ENCODE results near the gene WWC2.
"Not testable (repeated sequence)": the region's sequence is repeated elsewhere in the genome, so short reads cannot be mapped to it uniquely, and the experiment has no call there.

Gene WWC2

DNA sequence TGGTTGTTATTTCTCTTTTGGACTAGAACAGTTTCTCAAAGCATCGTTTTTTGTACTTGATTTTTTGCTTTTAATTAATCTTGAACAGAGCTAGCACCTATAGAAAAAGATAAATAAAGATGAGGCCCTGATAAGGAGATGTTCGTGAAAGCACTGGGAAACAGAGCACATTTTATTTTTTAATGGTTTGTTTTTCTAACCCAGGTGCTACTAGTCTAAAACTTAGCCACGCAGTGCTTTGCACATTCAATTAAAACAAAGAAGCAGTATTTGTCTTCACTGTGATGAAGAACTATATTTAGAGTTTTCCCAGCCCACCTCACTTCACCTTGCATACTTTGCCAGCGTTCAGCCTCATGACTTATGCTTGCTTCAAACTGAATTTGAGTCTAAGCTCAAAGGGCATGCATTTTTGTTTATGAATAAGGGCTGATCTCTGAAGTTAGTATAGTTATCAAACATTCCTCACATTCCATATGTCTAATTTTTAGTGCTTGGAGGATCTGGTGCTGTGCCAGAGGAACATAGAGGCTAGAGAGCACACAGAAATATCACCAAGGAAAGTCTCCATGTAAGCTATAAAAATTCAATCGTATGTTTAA is 76.7 kb downstream of the WWC2 start:
- no peak for DNase-seq

DNA sequence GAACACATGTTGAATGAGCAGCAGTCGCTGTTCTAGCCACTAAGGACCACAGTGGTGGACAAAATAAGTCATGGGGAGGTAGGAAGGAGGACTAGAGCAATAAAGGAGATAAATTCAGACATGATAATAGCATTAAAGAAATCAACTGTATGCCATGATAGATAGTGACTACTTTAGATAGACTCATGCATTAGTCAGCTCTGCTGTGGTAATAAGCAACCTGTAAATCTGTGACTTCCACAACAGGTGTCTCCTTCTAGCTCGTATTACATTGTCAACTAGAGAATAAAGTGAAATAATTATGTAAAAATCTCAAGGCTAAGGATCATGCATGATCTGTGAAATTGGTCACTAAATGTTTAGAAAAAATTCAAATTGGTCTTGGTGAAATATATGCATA is 77.9 kb downstream of the WWC2 start:
- DNase-seq = no peak

DNA sequence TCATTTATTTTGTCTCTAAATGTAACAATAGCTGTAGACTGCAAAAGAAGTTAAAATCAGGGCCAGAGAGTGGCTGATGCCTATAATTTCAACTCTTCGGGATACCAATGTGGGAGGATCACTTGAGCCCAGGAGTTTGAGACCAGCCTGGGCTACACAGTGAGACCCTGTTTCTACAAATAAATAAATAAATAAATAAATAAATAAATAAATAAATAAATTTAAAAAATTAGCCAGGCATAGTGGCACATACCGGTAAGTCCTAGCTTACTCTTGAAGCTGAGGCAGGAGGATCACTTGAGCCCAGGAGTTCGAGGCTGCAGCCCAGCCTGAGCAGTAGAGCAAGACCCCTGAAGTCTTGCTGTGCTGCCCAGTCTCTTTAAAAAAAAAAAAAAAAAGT is 79.1 kb downstream of the WWC2 start:
- DNase-seq = no peak

DNA sequence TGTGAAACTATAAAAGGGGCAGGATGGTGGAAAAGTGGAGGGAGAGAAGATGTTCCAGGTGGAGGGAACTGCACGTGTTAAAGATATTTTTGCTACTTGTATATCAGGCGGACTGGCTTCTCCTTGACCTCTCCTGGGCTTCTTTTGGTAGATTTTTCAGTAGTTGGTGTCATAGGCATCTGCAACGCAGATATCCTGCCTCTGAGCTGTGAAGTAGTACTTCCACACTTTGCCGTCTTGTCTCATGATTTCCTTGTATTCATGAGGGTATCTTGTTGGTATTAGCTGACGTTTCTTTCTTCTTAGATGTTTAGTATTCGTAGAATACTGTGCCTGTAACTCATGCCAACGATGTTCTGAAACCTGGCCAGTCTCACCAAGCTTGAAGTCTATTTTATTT is 81.0 kb downstream of the WWC2 start:
- no peak for DNase-seq

DNA sequence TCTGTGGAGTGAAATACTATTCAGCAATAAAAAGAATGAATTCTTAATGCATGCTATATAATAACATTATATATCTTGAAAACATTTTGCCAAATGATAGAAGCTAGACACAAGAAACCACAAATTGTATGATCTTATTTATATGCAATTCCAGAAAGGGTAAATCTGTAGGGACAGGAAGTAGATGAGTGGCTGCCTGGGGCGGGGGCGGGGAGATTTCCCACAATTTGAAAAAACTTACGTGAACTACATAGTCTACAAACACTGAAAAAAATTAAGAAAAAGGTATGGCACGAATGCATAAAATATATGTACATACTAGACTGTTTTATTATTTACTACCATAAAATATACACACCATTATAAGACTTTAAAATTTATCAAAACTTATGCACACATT is 81.6 kb downstream of the WWC2 start:
- no peak for DNase-seq

DNA sequence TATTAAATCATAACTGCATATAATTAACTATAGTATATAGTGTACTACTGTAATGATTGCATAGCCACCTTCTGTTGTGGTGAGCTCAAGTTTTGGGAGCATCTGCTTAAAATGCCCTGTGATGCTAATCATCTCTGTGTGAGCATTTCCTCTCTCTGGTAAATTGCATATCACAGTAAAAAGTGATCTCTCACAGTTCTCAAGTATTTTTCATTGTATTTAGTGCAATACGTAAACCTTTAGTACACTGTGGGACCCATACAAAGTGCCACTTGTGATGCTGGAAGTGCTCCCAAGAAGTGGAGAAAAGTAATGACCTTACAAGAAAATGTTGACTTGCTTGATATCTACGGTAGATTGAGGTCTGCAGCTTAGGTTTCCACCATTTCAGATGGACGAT is 82.0 kb downstream of the WWC2 start:
- no peak for DNase-seq

DNA sequence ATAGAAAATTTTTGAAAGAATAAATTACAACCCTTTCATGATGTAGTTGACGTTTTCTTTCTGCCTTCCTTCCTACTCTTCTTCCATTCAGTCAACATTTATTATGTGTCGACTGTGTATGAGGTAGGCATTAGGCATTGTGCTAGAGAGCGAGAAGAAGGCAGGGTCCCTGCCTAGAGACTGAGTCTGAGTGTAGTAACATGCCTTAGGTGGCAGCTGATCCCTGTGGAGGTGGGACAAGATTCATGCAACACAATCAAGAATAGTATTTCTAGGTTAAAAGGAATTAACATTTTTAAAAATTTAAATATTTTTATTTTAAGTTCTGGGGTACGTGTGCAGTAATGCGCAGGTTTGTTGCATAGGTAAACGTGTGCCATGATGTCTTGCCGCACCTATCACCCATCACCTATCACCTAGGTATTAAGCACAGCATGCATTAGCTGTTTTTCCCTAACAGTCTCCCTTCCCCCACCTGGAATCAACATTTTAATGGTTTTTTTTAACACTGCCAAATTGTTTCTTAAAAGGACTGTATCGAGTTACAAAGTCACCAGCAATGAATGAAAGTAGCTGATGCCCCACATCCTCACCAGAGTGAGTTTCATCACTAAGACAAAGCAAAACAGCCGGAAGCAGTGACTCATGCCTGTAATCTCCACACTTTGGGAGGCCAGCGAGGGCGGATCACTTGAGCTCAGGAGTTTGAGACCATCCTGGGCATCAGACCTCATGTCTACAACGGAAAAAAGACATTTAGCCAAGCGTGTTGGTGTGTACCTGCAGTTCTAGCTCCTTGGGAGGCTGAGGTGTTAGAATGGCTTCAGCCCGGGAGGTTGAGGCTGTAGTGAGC is 84.0 kb downstream of the WWC2 start:
- no peak for DNase-seq

DNA sequence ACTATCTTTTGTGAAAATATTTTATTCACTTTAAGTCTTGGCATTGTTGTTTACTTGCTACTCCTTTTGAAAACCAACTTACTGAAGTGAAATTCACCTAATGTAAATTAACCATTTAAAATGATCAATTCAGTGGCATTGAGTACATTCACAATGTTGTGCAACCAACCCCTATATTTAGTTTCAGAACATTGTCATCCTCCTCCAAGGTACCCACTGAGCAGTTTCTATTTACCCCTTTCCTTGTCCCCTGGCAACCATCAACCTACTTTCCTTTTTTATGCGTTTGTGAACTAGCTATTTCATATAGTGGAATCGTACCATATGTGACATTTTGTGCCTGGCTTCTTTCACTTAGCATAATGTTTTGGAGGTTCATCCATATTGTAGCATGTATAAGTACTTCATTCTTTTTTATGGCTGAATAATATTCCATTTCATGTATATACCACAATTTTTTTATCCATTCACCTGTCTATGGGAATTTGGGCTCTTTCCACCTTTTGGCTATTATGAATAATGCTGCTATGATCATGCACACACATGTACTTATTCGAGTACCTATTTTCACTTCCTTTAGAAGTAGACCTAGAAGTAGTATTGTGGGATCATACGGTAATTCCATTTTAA is 85.0 kb downstream of the WWC2 start:
- DNase-seq = no peak

DNA sequence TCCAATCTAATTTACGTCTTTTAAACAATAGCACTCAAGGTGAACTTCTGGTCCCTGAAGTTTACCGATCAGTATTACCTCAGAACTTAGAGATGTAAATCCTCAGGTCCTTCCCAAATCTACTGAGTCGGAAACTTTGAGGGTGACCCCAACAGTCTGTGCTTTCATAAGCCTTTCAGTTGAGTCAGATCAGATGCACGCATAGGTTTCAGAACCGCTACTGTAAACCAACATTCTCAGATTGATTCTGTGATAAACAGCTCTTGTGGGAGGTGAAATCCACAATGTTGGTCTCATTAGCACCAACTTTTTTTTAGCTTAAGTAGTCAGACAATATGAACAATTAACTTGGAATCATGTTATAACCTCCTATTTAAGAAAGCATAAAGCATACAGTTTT is 86.0 kb downstream of the WWC2 start:
- DNase-seq = no peak

DNA sequence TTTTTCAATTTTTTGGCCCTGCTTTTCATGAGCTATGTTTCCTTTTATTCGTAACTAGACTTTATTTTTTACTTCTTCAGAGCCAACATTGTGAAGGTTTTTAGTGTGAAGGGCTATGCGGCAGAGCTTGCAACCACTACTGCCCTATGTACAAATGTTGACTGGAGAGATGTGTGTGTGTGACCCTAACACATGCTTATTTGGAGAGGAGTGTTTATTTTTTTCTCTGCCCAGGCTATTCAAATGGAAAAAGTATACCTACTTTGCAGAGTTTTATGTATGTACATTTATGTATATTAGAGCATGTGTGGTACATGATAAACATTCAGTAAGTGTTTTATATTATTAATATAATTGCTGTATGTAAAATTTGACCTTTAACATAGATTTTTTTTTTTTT is 86.5 kb downstream of the WWC2 start:
- DNase-seq = no peak

DNA sequence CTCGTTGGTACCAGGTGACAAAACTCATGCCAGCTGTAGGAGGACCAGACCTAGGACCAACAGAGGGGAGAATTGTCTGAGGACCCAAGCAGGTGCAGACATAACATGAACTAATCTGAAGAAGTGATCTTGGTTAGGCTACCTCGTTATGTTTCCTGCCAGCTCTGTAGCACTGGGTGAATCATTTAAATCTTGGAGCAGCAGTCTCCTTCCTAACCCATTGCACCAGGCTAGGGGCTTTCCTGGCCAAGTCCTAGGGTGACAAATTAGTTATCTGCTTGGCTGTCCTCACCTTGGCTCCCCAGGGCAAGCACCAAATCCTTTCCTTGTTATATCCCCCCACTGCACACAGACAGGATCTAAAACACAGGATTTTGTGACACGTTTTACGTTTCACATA is 87.8 kb downstream of the WWC2 start:
- no peak for DNase-seq

DNA sequence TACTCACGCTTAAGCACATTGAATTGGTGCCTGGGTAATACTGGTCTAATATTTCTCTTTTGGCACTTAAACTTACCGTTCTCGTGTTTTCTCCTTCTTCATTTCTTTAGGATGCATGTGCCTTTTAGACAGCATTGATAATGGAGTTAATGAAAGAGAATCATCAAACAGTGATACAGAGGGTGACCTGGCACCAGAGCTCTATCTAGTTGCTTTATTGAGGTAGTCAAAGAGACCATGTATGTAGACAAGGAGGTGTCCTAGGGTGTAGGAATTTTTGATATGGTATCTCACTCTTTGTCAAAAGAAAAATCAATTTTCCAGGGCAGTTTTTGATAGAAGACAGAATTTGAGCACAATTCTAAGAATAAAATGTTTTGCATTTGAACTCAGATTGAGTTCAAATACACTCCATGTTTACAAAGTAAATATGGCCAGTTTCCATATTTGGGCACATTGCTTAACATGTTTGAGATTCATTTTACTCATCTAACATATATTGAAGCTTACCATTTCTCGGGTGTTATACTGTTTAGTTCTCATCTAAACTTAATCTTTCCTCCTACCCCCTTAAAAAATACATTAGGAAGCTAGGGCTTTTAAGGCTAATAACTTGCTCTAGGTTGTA is 92.0 kb downstream of the WWC2 start:
- no peak for DNase-seq

DNA sequence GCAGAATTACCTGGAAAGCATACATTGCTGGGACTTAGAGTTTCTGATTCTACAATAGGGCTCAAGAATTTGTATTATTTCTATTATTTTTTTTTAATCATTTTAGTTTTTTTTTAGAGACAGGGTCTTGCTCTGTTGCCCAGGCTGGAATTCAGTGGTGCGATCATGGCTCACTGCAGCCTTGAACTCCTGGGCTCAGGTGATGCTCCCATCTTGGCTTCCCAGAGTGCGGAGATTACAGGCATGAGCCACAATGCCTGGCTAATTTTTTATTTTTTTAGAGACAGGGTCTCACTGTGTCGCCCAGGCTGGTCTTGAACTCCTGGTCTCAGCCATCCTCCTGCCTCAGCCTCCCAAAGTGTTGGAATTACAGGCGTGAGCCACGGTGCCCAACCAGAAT is 92.6 kb downstream of the WWC2 start:
- DNase-seq = no peak

DNA sequence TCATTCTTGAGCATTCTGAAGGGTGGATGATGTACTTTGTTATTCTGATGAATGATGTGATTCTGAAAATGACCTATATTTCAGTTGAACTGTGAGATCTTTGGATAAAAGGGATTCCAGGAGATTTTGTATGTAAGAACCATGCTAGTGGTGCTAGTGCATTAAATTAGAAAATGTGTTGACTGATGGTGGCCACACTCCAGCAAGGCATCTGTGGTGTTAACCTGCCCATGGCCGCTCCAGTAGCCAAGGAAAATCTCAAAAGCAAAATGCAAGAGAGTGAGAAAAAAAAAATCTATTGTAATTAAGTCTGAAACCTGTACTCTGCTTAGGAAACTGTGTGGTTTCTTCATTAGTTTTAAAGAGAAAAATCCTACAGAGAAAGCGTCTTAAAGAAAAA is 93.5 kb downstream of the WWC2 start:
- no peak for DNase-seq

DNA sequence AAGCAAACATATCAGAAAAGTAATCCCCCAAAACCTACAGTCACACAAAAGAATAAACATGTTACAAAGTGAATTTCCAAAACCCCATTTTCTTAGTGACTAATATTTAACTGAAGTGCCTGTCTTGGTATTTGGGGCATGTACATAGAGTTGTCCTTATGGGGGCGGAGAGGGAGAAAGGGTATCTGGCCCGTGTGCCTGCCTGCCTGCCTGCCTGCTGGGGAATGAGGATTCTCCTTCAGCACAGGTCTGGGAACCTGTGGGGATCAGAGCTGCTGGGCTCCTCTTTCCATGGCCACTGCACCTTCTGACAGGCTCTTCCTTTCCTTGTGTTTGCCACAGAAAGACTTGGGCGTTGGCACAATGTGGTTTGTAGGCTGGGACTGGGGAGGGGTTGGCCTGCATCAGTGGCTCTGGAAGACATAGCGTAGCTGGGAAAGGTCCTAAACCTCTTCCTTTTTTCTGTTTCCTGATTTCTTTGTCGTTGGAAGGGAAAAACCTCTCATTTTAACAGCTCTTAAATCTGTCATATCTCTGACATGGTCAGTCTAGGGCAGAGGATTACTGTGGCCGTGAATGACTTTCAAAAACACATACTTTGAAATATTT is 94.8 kb downstream of the WWC2 start:
- not testable (repeated sequence) for DNase-seq

DNA sequence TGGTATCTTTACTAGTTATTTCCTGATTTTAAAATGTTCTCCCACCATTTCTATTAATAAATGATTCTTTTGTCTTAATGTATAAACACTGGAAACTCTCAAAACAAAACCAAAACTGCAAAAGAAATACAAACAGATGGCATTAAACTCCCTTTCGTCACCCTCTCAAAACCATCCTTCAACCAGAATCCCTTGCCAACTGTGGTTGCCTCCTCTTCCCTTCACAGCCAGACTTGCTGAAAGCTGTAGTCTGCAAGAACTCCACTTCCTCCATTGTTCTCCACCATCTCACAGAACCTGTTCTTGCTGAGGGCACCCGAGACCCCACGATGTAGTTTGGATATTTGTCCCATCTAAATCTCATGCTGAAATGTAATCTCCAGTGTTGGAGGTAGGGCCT is 96.5 kb downstream of the WWC2 start:
- DNase-seq = no peak

DNA sequence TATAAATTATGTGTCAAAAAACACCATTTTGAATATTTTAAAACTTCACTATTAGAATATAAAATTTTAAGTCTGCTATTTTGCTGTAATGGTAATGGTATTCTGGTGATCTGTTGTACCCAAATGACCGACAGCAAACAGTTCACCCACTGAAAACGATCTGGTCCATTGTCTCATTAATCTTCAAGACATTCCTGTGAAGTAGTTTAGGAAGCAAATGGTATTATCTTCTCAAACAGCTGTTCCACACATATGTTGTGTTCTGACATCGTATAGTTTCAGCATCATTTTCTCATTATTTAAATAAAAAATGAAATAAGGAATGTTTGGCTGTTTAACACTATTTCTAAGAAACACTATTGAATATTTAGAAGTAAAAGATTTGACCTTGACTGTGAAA is 98.1 kb downstream of the WWC2 start:
- DNase-seq = no peak

DNA sequence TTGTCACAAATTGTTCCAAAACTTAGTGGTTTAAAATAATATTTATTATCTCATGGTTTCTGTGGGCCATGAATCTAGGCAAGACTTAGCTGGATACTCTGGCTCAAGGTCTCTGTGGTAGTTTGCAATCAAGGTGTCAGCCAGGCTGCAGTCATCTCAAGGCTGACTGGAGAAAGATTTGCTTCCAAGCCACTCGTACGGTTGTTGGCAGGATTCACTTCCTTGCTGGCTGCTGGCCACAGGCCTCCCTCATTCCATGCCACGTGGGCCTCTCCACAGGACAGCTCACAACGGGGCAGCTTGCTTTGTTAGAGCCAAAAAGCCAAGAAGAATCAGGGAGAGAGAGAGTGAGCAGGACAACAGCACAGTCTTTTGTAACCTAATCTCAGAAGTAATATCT is 101.4 kb downstream of the WWC2 start:
- DNase-seq = no peak

DNA sequence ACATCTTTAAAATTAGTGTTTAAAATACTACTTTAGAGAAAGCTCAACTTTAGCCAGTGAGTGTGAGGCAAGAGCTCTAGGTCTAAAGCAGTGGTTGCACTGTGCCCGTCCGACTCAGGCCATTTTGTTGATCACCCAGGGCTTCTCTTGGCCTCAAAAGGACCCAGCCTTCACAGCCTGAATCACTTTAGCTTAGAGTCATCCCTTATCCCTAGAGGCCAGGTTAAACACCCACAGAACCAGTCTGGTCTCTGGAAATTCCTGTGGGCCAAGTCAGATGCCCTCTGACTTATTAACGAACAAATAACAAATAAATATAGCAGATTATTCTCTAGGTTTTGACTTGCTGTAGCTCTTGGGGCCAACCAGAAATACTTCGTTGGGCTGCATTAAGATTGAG is 102.3 kb downstream of the WWC2 start:
- DNase-seq = no peak

DNA sequence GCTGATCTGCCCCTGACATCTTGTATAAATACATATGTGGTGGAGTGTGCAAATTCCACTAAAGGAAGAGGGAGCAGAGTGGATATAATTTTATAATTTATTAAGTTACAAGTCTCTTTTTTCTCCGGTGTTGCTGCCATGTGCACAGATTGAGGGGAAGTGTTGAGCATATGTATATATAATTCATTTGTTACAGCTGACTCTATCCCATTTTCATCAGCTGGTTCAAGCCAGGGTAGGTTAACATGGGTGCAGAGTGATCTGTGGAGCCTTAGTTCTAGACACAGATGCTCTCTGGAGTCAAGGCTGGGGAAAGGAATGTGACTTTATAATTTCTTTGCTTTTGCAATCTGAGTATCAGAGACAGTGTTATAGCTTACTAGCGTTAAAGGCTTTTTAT is 103.5 kb downstream of the WWC2 start:
- no peak for DNase-seq

DNA sequence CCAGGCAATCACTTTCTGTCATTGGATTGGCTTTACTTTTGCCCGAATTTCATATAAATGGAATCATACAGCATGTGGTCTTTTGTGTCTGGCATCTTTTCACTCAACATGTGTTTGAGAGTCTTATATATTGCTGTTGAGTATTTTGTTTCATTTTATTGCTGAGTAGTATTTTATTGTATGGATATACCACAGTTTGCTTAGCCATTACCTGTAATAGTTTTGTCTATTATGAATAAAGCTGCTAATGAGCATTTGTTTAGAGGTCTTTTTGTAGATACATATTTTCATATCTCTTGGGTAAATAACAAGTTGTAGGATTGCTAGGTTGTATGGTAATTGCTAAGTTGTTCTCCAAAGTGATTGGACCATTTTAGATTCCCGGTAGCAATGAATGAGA is 105.7 kb downstream of the WWC2 start:
- no peak for DNase-seq

DNA sequence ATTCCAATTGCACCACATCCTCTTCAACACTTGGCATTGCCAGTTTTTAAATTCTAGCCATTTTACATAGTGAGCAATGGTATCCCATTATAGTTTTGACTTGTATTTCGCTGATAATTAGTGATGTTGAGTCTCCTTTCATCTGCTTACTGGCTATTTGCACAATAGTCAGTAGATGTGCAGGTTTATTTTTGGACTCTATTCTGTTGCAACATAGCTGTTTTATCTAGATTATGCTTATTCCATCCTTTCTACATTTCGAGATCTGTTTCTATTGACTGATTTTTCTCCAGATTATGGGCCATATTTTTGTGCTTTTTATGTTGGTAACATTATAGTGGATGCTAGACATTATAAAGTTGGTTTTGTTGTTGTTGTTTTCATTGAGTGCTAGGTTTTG is 106.1 kb downstream of the WWC2 start:
- no peak for DNase-seq

DNA sequence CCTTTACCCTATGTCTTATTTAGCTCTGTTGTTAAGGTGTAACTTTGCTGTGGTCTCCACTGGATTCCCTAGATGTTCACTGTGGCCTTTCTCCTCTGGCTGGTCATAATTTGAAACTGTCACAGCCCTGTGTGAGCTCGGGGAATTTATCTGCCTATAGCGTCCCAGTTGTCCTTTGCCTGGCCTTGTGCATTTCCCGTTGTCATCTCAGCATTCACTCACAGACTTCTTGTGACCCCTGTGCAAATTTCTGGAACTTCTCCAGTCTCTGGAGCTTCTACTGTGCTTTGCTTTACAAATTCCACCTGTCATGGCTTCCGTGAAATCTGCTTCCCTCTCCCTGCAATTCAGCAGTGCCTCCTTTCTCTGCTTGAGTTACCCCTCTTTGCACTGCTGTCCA is 106.7 kb downstream of the WWC2 start:
- DNase-seq = no peak

DNA sequence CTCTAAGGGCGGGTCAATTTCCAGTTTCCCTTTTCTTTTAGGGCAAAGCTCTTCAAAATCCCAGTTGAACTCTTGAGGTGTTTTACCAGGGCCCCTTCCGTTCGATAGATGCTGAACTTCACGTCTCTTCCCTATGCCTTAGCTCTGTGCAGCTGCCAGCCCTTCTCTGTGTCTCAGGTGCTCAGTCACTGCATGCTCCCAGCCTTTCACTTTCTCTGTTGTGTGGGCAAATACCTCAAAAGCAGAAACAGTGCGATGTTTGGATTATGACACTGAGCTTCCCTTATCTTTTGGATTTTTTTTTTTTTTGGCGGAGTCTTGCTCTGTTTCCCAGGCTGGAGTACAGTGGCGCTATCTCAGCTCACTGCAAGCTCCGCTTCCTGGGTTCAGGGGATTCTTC is 112.5 kb downstream of the WWC2 start:
- no peak for DNase-seq
